ENCODE results near the gene MEIOSIN.
"Not testable (repeated sequence)": the region's sequence is repeated elsewhere in the genome, so short reads cannot be mapped to it uniquely, and the experiment has no call there.

Gene MEIOSIN

DNA sequence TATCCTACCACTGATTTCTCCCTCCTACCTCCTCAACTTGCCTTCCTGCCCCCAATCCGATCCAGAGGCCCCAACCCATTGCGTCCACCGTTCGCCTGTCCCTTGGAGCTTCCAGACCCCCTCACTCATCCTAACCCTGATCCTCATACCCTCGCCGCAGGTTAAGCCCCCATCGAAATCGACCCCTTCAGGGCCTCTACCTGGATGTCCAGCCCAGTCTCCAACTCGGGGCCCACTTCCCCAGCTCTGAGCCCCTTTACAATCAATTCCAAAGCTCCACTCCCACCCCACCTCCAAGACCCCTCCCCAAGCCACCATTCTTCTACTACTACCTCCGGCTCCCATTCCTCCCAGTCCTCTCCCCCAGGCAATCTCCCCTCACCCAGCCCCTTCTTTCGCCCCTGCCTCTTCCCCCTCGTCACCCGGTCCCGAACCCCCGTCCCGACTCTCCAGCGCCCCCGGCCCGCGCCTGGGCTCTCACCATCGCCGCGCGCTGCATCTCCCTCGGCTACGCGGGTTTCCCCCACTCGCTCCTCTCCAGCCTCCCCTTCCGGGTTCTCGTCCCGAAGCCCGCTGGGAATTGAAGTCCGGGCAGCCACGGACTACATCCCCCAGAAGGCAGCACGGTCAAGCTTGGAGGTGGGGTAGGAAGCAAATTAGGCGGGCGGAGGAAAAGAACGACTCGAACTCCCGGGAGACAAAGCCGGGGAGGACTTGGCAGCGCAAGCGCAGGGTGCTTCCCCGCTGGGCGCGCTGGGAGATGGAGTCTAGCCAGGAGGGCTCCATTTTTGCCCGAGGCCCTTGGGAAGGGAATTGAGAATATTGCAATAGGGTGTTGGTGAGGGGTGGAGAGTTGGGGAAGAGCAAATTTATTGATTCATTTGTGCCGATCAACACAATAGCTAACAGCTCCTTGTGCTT is 2.6 kb upstream of the MEIOSIN start, which contains the start of gene FBXO46:
FBXO46 (minus strand) TSS at position 529 of the 921 bp plus-strand sequence. CDS start 17,401 bp downstream, outside the sequence.
- Histone ChIP-seq H3K9ac (ENCODE audit: low read length) (peak within 1 kb of the TSS; percentile 97), H3K27me3 (ENCODE audit: control insufficient read depth, insufficient read depth, low read length) (no peaks in the 10 kb centered on the region), H3K4me3 (ENCODE audit: low read length) (peak within 1 kb of the TSS; percentile 95), H3K4me1 (ENCODE audit: control insufficient read depth, insufficient read depth, low read length) (peaks cover 14% of the 10 kb centered on the region), H3K9me3 (ENCODE audit: control insufficient read depth, low read length) (no peaks in the 10 kb centered on the region), H3K36me3 (ENCODE audit: control insufficient read depth, insufficient read depth, low read length) (no peaks in the 10 kb centered on the region)

- no peak overlapping the region for H3K4me3 ChIP-seq (ENCODE audit: low read length)
- peaks cover 3% of the 10 kb centered on the region for H3K27me3 ChIP-seq (ENCODE audit: control insufficient read depth, insufficient read depth, low read length)
- H3K9ac ChIP-seq (ENCODE audit: low read length): no peak overlapping the region
- H3K36me3 ChIP-seq (ENCODE audit: control insufficient read depth, insufficient read depth, low read length): no peaks in the 10 kb centered on the region
- no peaks in the 10 kb centered on the region for H3K4me1 ChIP-seq (ENCODE audit: control insufficient read depth, insufficient read depth, low read length)
- no peaks in the 10 kb centered on the region for H3K9me3 ChIP-seq (ENCODE audit: control insufficient read depth, low read length)
These were observed 6.5 kb downstream of the MEIOSIN start for GRCh38 chr19:45739498-45740439.

GRCh38 chr19:45742969-45743368 is 9.7 kb downstream of the MEIOSIN start:
- no peaks in the 10 kb centered on the region for H3K36me3 ChIP-seq (ENCODE audit: control insufficient read depth, insufficient read depth, low read length)
- no peaks in the 10 kb centered on the region for H3K4me1 ChIP-seq (ENCODE audit: control insufficient read depth, insufficient read depth, low read length)
- H3K27me3 ChIP-seq (ENCODE audit: control insufficient read depth, insufficient read depth, low read length): peaks cover 3% of the 10 kb centered on the region
- H3K9ac ChIP-seq (ENCODE audit: low read length): no peak overlapping the region
- H3K9me3 ChIP-seq (ENCODE audit: control insufficient read depth, low read length): no peaks in the 10 kb centered on the region
- H3K4me3 ChIP-seq (ENCODE audit: low read length): no peak overlapping the region

DNA sequence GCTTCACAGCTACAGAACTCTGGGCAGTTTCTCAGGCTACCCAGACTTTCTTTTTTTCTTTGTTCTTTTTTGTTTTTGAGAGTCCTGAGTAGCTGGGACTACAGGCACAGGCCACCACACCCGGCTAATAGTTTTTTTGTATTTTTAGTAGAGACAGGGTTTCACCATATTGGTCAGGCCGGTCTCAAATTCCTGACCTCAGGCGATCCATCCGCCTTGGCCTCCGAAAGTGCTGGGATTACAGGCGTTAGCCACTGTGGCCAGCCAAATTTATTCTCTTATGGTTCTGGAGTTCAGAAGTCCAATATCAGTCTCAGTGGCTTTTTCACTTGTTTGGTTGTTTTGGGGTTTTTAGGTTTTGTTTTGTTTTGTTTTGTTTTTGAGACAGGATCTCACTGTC is 12.4 kb downstream of the MEIOSIN start:
- Histone ChIP-seq H3K27me3 (ENCODE audit: control insufficient read depth, insufficient read depth, low read length) (peaks cover 3% of the 10 kb centered on the region), H3K4me1 (ENCODE audit: control insufficient read depth, insufficient read depth, low read length) (no peaks in the 10 kb centered on the region), H3K9ac (ENCODE audit: low read length) (no peak overlapping the region), H3K36me3 (ENCODE audit: control insufficient read depth, insufficient read depth, low read length) (no peaks in the 10 kb centered on the region), H3K9me3 (ENCODE audit: control insufficient read depth, low read length) (no peaks in the 10 kb centered on the region), H3K4me3 (ENCODE audit: low read length) (no peak overlapping the region)

GRCh38 chr19:45746866-45747265 is 13.6 kb downstream of the MEIOSIN start:
- Histone ChIP-seq H3K36me3 (ENCODE audit: control insufficient read depth, insufficient read depth, low read length) (no peaks in the 10 kb centered on the region), H3K9me3 (ENCODE audit: control insufficient read depth, low read length) (no peaks in the 10 kb centered on the region), H3K27me3 (ENCODE audit: control insufficient read depth, insufficient read depth, low read length) (peaks cover 3% of the 10 kb centered on the region), H3K4me1 (ENCODE audit: control insufficient read depth, insufficient read depth, low read length) (no peaks in the 10 kb centered on the region), H3K4me3 (ENCODE audit: low read length) (no peak overlapping the region), H3K9ac (ENCODE audit: low read length) (no peak overlapping the region)

- H3K9ac ChIP-seq (ENCODE audit: low read length): no peak overlapping the region
- no peaks in the 10 kb centered on the region for H3K9me3 ChIP-seq (ENCODE audit: control insufficient read depth, low read length)
- H3K4me1 ChIP-seq (ENCODE audit: control insufficient read depth, insufficient read depth, low read length): no peaks in the 10 kb centered on the region
- peaks cover 3% of the 10 kb centered on the region for H3K27me3 ChIP-seq (ENCODE audit: control insufficient read depth, insufficient read depth, low read length)
- no peak overlapping the region for H3K4me3 ChIP-seq (ENCODE audit: low read length)
- H3K36me3 ChIP-seq (ENCODE audit: control insufficient read depth, insufficient read depth, low read length): no peaks in the 10 kb centered on the region
These were observed 14.3 kb downstream of the MEIOSIN start for GRCh38 chr19:45747513-45747912.

DNA sequence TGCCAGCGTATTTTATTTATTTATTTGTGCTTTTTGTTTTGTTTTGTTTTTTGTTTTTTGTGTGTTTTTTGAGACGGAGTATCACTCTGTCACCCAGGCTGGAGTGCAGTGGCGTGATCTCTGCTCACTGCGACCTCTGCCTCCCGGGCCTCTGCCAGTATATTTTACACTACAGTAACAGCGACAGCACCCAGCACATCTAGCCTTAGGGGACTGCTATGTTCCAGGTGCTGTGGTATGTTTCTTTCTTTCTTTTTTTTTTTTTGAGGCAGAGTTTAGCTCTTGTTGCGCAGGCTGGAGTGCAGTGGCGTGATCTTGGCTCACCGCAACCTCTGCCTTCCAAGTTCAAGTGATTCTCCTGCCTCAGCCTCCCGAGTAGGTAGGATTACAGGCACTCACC is 18.2 kb downstream of the MEIOSIN start:
- not testable (repeated sequence) for H3K9me3 ChIP-seq (ENCODE audit: control insufficient read depth, low read length); H3K27me3 ChIP-seq (ENCODE audit: control insufficient read depth, insufficient read depth, low read length); H3K9ac ChIP-seq (ENCODE audit: low read length); H3K4me3 ChIP-seq (ENCODE audit: low read length); H3K36me3 ChIP-seq (ENCODE audit: control insufficient read depth, insufficient read depth, low read length); H3K4me1 ChIP-seq (ENCODE audit: control insufficient read depth, insufficient read depth, low read length)

GRCh38 chr19:45752639-45753038 is 19.4 kb downstream of the MEIOSIN start:
- Histone ChIP-seq H3K9ac (ENCODE audit: low read length) (no peak overlapping the region), H3K27me3 (ENCODE audit: control insufficient read depth, insufficient read depth, low read length) (no peaks in the 10 kb centered on the region), H3K36me3 (ENCODE audit: control insufficient read depth, insufficient read depth, low read length) (no peaks in the 10 kb centered on the region), H3K4me1 (ENCODE audit: control insufficient read depth, insufficient read depth, low read length) (no peaks in the 10 kb centered on the region), H3K4me3 (ENCODE audit: low read length) (no peak overlapping the region), H3K9me3 (ENCODE audit: control insufficient read depth, low read length) (no peaks in the 10 kb centered on the region)

GRCh38 chr19:45753548-45753947 is 20.3 kb downstream of the MEIOSIN start:
- no peaks in the 10 kb centered on the region for H3K4me1 ChIP-seq (ENCODE audit: control insufficient read depth, insufficient read depth, low read length)
- no peak overlapping the region for H3K4me3 ChIP-seq (ENCODE audit: low read length)
- H3K9me3 ChIP-seq (ENCODE audit: control insufficient read depth, low read length): no peaks in the 10 kb centered on the region

DNA sequence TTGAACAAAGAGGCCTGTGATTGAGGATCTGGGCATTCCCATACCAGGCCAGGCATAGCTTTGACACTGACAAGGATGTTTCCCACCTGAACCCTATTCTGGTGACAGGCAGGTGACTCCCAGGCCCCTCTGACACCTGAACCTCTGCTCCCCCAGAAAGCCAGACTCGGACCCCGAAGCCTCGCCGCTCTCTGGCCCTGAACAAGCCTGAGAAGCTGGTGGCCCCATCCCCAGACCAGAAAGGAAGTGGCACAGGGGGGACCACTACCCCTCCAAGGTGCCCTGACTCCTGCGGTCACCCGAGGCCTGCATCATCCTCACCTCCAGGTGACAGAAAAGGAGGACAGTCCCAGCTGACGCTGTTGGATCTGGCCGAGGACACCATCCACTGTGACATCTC is 21.1 kb downstream of the MEIOSIN start:
- Histone ChIP-seq H3K4me1 (ENCODE audit: control insufficient read depth, insufficient read depth, low read length) (no peaks in the 10 kb centered on the region), H3K9ac (ENCODE audit: low read length) (no peak overlapping the region), H3K4me3 (ENCODE audit: low read length) (no peak overlapping the region), H3K9me3 (ENCODE audit: control insufficient read depth, low read length) (no peaks in the 10 kb centered on the region), H3K27me3 (ENCODE audit: control insufficient read depth, insufficient read depth, low read length) (no peaks in the 10 kb centered on the region), H3K36me3 (ENCODE audit: control insufficient read depth, insufficient read depth, low read length) (no peaks in the 10 kb centered on the region)

More at GRCh38 chr19:45753548-45753947, 20.3 kb downstream of the MEIOSIN start:
- Histone ChIP-seq H3K9ac (ENCODE audit: low read length) (no peak overlapping the region), H3K36me3 (ENCODE audit: control insufficient read depth, insufficient read depth, low read length) (no peaks in the 10 kb centered on the region), H3K27me3 (ENCODE audit: control insufficient read depth, insufficient read depth, low read length) (no peaks in the 10 kb centered on the region)

- H3K9me3 ChIP-seq (ENCODE audit: control insufficient read depth, low read length): no peaks in the 10 kb centered on the region
- no peak overlapping the region for H3K4me3 ChIP-seq (ENCODE audit: low read length)
- H3K9ac ChIP-seq (ENCODE audit: low read length): no peak overlapping the region
- no peaks in the 10 kb centered on the region for H3K36me3 ChIP-seq (ENCODE audit: control insufficient read depth, insufficient read depth, low read length)
- H3K27me3 ChIP-seq (ENCODE audit: control insufficient read depth, insufficient read depth, low read length): no peaks in the 10 kb centered on the region
- H3K4me1 ChIP-seq (ENCODE audit: control insufficient read depth, insufficient read depth, low read length): no peaks in the 10 kb centered on the region
These were observed 24.5 kb downstream of the MEIOSIN start for GRCh38 chr19:45757695-45758094.

- peaks cover 8% of the 10 kb centered on the region for H3K27me3 ChIP-seq (ENCODE audit: control insufficient read depth, insufficient read depth, low read length)
- H3K9me3 ChIP-seq (ENCODE audit: control insufficient read depth, low read length): no peaks in the 10 kb centered on the region
- no peak overlapping the region for H3K9ac ChIP-seq (ENCODE audit: low read length)
- H3K4me1 ChIP-seq (ENCODE audit: control insufficient read depth, insufficient read depth, low read length): no peaks in the 10 kb centered on the region
- no peaks in the 10 kb centered on the region for H3K36me3 ChIP-seq (ENCODE audit: control insufficient read depth, insufficient read depth, low read length)
- no peak overlapping the region for H3K4me3 ChIP-seq (ENCODE audit: low read length)
These were observed 25.7 kb downstream of the MEIOSIN start for GRCh38 chr19:45758921-45759320.

All from mucosa of stomach (tissue), 1 donor.